Measurements from ENCODE around the gene BARX1. TPM values are rescaled to one million over a fixed set of nuclear protein-coding genes. Genes with fewer than 3 reads are reported as not detected.

BARX1 gene
- total RNA-seq, 4 donors from 2014 or later: 0.37 to 469 (median 84.4) TPM

GRCh38 chr9:93911801-93912554 lies 43.2 kb downstream of the BARX1 start:
- ATAC-seq: peak; percentile 85
- no peak for TF ChIP-seq CTCF (IDR thresholded peaks at IDR 0.05)
- peak; percentile 99 for TF ChIP-seq POLR2AphosphoS5 (IDR thresholded peaks at IDR 0.05)
- TF ChIP-seq EP300 (IDR thresholded peaks at IDR 0.05): peak; percentile 66
- H3K27me3 ChIP-seq: peaks cover 16% of the 10 kb centered on the region
- no peaks in the 10 kb centered on the region for H3K9me3 ChIP-seq
- peak overlapping the region; percentile 45 to 86 (median 78) for H3K27ac ChIP-seq
- H3K4me1 ChIP-seq: peaks cover 0 to 35% (median 3%) of the 10 kb centered on the region in 3 donors
- 20 to 39% methylated on average over 12 to 13 of the region's 27 CpGs for WGBS, 2 donors (ENCODE audit: low coverage in 1 of 2)
- H3K4me3 ChIP-seq: peak overlapping the region in 1 of 2 donors; percentile 11
- no peaks in the 10 kb centered on the region for H3K36me3 ChIP-seq

- ATAC-seq: peak; percentile 8
- Histone ChIP-seq H3K9me3 (no peaks in the 10 kb centered on the region), H3K27me3 (peaks cover 16% of the 10 kb centered on the region), H3K36me3 (no peaks in the 10 kb centered on the region), H3K4me1 (peaks cover 0 to 35% (median 3%) of the 10 kb centered on the region in 3 donors), H3K4me3 (peak overlapping the region in 1 of 2 donors; percentile 11), H3K27ac (peak overlapping the region; percentile 45 to 86 (median 78))
- TF ChIP-seq CTCF (IDR thresholded peaks at IDR 0.05) (no peak), POLR2AphosphoS5 (IDR thresholded peaks at IDR 0.05) (peak; percentile 43), POLR2A (IDR thresholded peaks at IDR 0.05) (no peak), EP300 (IDR thresholded peaks at IDR 0.05) (no peak)
- WGBS, 2 donors (ENCODE audit: low coverage in 1 of 2): 17% methylated on average over 5 of the region's 23 CpGs; no CpG with 5 or more reads in 1 of the 2 donors
These were observed 43.9 kb downstream of the BARX1 start for GRCh38 chr9:93911136-93911745.

- H3K4me3 ChIP-seq: no peak overlapping the region
- no peaks in the 10 kb centered on the region for H3K9me3 ChIP-seq
- H3K36me3 ChIP-seq: no peaks in the 10 kb centered on the region
- H3K4me1 ChIP-seq: peaks cover 0 to 35% (median 3%) of the 10 kb centered on the region in 3 donors
- H3K27ac ChIP-seq: peak overlapping the region in 2 of 4 donors; percentile 77 to 86
- peaks cover 16% of the 10 kb centered on the region for H3K27me3 ChIP-seq
- no peak for ATAC-seq
- no CpG with 5 or more reads among the region's 7 CpGs for WGBS, 2 donors (ENCODE audit: low coverage in 1 of 2)
- TF ChIP-seq POLR2AphosphoS5 (IDR thresholded peaks at IDR 0.05) (no peak), POLR2A (IDR thresholded peaks at IDR 0.05) (no peak), EP300 (IDR thresholded peaks at IDR 0.05) (no peak), CTCF (IDR thresholded peaks at IDR 0.05) (no peak)
These were observed 44.6 kb downstream of the BARX1 start for GRCh38 chr9:93910598-93910997.

GRCh38 chr9:93910196-93910595 lies 45.0 kb downstream of the BARX1 start:
- peaks cover 0 to 35% (median 3%) of the 10 kb centered on the region in 3 donors for H3K4me1 ChIP-seq
- H3K27me3 ChIP-seq: peaks cover 16% of the 10 kb centered on the region
- H3K4me3 ChIP-seq: no peak overlapping the region
- H3K9me3 ChIP-seq: no peaks in the 10 kb centered on the region
- WGBS, 2 donors (ENCODE audit: low coverage in 1 of 2): no CpG with 5 or more reads among the region's 10 CpGs
- H3K27ac ChIP-seq: peak overlapping the region in 1 of 4 donors; percentile 86
- no peak for ATAC-seq
- H3K36me3 ChIP-seq: no peaks in the 10 kb centered on the region
- TF ChIP-seq EP300 (IDR thresholded peaks at IDR 0.05) (no peak), POLR2A (IDR thresholded peaks at IDR 0.05) (no peak), CTCF (IDR thresholded peaks at IDR 0.05) (no peak), POLR2AphosphoS5 (IDR thresholded peaks at IDR 0.05) (no peak)

Data from gastroesophageal sphincter (tissue), 4 donors.